Measurements from ENCODE around the gene MYCBPAP.

Gene MYCBPAP

DNA sequence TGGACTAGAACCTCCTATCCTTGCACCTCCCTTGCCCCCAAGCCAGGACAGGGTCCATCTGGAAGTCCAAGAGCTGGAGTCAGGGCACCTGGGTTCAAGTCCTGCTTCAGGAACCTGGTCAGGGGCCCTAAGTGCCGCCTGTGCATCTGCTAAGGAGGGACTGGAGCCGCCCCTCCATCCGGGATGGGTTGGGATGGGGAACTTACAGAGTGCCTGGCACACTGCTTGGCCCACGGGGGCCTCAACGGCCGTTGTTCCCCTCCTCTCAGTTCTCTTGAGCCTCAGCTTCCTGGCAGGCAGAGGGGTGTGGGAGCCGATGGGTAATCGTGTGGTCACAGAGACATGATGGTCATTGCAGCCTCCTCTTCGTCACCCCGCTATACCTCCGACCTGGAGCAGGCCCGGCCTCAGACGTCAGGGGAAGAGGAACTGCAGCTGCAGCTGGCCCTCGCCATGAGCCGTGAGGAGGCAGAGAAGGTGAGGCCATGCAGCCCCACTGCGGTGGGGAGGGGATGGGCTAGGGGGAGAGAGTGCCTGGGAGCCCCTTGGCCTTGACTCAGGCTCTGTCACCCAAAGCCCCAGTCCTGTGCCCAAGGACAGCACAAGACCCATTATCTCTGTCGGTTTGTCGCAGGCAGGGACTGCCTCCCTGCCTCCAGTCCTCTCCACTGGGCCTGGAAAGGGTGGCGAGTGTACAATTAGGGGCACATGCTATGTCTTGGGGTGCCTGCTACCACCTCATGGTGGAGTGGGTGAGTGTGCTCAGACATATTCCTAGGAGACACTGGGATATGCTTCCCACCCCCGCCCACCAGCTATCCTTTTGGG lies 29.7 kb downstream of the MYCBPAP start:
- Mint-ChIP-seq H3K4me3 (no peak overlapping the region), H3K27me3 (peaks cover 54% of the 10 kb centered on the region), H3K36me3 (no peaks in the 10 kb centered on the region), H3K4me1 (peaks cover 24% of the 10 kb centered on the region), H3K9me3 (no peaks in the 10 kb centered on the region), H3K27ac (no peak overlapping the region)
- DNase-seq: no peak
- CTCF ChIA-PET: no interaction called here

- no peak overlapping the region for H3K27ac Mint-ChIP-seq
- H3K4me1 Mint-ChIP-seq: peaks cover 20% of the 10 kb centered on the region
- peaks cover 46% of the 10 kb centered on the region for H3K27me3 Mint-ChIP-seq
- no peaks in the 10 kb centered on the region for H3K9me3 Mint-ChIP-seq
- DNase-seq: no peak
- CTCF ChIA-PET: no interaction called here
- no peak overlapping the region for H3K4me3 Mint-ChIP-seq
- H3K36me3 Mint-ChIP-seq: no peaks in the 10 kb centered on the region
Observed at GRCh38 chr17:50538549-50539410, 30.5 kb downstream of the MYCBPAP start.

DNA sequence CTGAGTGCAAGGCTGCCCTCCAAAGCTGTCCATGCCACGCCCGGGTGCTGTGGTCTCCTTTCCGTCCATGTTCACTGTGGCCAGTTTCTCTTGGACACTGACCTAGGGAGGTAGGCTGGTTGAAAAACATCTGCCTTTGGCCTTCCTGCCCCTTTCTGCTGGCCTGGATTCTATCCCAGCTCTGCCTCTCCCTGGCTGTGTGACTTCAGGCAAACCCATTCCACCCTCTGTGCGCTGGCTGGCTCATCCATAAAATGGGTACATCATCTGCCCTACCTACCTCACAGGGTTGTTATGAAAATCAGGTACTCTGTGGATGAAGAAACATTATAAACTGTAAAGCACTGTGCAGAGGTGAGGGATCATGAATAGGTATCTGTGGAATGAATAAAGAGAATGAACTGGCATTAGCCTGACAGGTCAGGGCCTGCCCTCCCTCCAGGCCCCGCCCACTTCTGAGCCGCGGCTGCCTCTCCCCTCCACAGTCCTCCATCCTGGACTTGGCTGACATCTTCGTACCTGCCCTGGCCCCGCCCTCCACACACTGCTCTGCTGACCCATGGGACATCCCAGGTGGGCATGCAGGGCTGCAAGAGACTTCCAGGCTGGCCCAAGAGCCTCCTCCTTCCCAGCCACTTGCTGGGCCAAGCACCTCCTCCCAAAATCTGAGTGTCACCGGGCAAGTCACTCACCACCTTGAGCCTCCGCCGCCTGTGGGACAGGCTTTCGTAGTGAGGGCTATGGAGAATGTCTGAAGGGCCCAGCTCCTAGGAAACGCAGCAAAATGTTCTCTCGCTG lies 31.7 kb downstream of the MYCBPAP start:
- DNase-seq: no peak
- Mint-ChIP-seq H3K4me3 (peak overlapping the region; percentile 1), H3K4me1 (peaks cover 23% of the 10 kb centered on the region), H3K9me3 (no peaks in the 10 kb centered on the region), H3K36me3 (no peaks in the 10 kb centered on the region), H3K27me3 (peaks cover 46% of the 10 kb centered on the region), H3K27ac (no peak overlapping the region)
- CTCF ChIA-PET: no interaction called here

GRCh38 chr17:50540560-50541401 lies 32.5 kb downstream of the MYCBPAP start:
- H3K4me1 Mint-ChIP-seq: peaks cover 23% of the 10 kb centered on the region
- CTCF ChIA-PET: interaction anchor here (1.1 to 4.0 kb wide), 5 partner anchors 10 to 90 kb away, joined by 3 to 21 read pairs (median 8); no protein-coding TSS in a partner anchor
- DNase-seq: no peak
- H3K36me3 Mint-ChIP-seq: no peaks in the 10 kb centered on the region
- H3K27ac Mint-ChIP-seq: no peak overlapping the region
- peak overlapping the region; percentile 77 for H3K4me3 Mint-ChIP-seq
- H3K9me3 Mint-ChIP-seq: no peaks in the 10 kb centered on the region
- peaks cover 46% of the 10 kb centered on the region for H3K27me3 Mint-ChIP-seq

- CTCF ChIA-PET: interaction anchor here (1.0 to 4.0 kb wide), 7 partner anchors 10 to 89 kb away, joined by 3 to 21 read pairs (median 4); no protein-coding TSS in a partner anchor
Observed at GRCh38 chr17:50541402-50541715, 33.1 kb downstream of the MYCBPAP start.

GRCh38 chr17:50541716-50542688 lies 33.8 kb downstream of the MYCBPAP start:
- peaks cover 48% of the 10 kb centered on the region for H3K27me3 Mint-ChIP-seq
- peak; percentile 88 for DNase-seq
- no peaks in the 10 kb centered on the region for H3K36me3 Mint-ChIP-seq
- H3K27ac Mint-ChIP-seq: peak overlapping the region; percentile 62
- H3K4me1 Mint-ChIP-seq: peaks cover 25% of the 10 kb centered on the region
- H3K9me3 Mint-ChIP-seq: no peaks in the 10 kb centered on the region
- CTCF ChIA-PET: interaction anchor here (0.7 to 4.0 kb wide), 14 partner anchors 9 to 89 kb away, joined by 3 to 21 read pairs (median 4); no protein-coding TSS in a partner anchor
- H3K4me3 Mint-ChIP-seq: peak overlapping the region; percentile 77

More at GRCh38 chr17:50541402-50541715, 33.1 kb downstream of the MYCBPAP start:
- Mint-ChIP-seq H3K4me3 (peak overlapping the region; percentile 77), H3K9me3 (no peaks in the 10 kb centered on the region), H3K27me3 (peaks cover 47% of the 10 kb centered on the region), H3K36me3 (no peaks in the 10 kb centered on the region), H3K4me1 (peaks cover 23% of the 10 kb centered on the region), H3K27ac (no peak overlapping the region)
- no peak for DNase-seq

DNA sequence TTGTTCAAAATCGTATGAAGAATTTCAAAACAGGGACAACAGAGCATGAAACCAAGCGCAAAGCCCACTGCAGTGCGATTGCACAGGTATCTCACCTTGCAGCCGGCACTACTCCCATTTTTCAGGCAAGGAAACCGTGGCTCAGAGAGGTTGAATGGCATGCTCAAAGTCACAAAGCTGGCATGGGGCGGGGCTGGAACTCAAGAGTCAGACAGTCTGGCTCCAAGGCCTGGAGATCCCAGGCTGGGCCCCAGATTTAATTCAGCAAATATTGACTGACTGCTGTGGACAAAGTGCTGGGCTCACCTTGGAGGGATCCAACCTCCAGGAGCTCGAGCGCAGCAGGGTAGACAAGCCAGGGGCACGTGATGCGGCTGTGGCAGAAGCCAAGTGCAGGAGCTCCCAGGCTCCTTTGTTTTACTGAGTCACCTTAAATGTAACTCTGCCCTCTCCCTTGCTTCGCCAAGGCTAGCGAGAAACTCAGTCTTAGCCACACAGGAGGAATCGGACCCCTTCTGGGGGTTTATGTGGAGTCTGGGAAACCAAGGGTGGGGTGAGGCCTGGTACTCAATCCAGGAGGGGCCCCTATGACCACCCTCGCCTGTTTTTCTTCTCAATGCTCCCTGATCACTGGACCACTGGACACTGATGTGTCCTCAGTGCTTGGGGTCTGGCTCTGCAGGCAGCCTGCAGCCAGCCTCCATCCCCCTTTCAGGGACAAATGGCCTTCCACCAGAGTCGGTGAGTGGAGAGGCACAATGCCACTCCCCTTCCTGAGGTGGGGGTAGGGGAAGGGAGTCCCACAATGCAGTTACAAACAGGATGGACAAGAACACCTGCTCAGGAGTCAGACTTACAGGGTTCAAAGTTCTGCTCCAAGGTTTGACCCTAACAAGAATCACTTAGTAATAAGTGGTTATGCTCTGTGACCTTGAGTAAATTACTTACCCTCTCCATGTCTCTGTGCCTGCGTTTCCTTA lies 34.8 kb downstream of the MYCBPAP start:
- peaks cover 30% of the 10 kb centered on the region for H3K4me1 Mint-ChIP-seq
- CTCF ChIA-PET: interaction anchor here (1.0 to 4.0 kb wide), 13 partner anchors 13 to 88 kb away, joined by 3 to 21 read pairs (median 4); no protein-coding TSS in a partner anchor
- peaks cover 42% of the 10 kb centered on the region for H3K27me3 Mint-ChIP-seq
- no peak overlapping the region for H3K27ac Mint-ChIP-seq
- H3K9me3 Mint-ChIP-seq: no peaks in the 10 kb centered on the region
- H3K36me3 Mint-ChIP-seq: no peaks in the 10 kb centered on the region
- peak overlapping the region; percentile 77 for H3K4me3 Mint-ChIP-seq
- DNase-seq: no peak

GRCh38 chr17:50544516-50544915 lies 36.3 kb downstream of the MYCBPAP start:
- no peaks in the 10 kb centered on the region for H3K9me3 Mint-ChIP-seq
- no peak overlapping the region for H3K27ac Mint-ChIP-seq
- H3K4me3 Mint-ChIP-seq: no peak overlapping the region
- no peaks in the 10 kb centered on the region for H3K36me3 Mint-ChIP-seq
- CTCF ChIA-PET: interaction anchor here (1.3 to 4.0 kb wide), 3 partner anchors 11 to 86 kb away, joined by 3 to 12 read pairs (median 5); no protein-coding TSS in a partner anchor
- peaks cover 30% of the 10 kb centered on the region for H3K4me1 Mint-ChIP-seq
- H3K27me3 Mint-ChIP-seq: peaks cover 42% of the 10 kb centered on the region
- no peak for DNase-seq

- no peaks in the 10 kb centered on the region for H3K9me3 Mint-ChIP-seq
- CTCF ChIA-PET: interaction anchor here (0.8 to 1.7 kb wide), 2 partner anchors 80 to 86 kb away, joined by 4 read pairs; no protein-coding TSS in a partner anchor
- H3K4me3 Mint-ChIP-seq: no peak overlapping the region
- peaks cover 28% of the 10 kb centered on the region for H3K4me1 Mint-ChIP-seq
- H3K27ac Mint-ChIP-seq: no peak overlapping the region
- no peaks in the 10 kb centered on the region for H3K36me3 Mint-ChIP-seq
- DNase-seq: no peak
- peaks cover 42% of the 10 kb centered on the region for H3K27me3 Mint-ChIP-seq
Observed at GRCh38 chr17:50545311-50545710, 37.1 kb downstream of the MYCBPAP start.

- peaks cover 36% of the 10 kb centered on the region for H3K27me3 Mint-ChIP-seq
- no peaks in the 10 kb centered on the region for H3K9me3 Mint-ChIP-seq
- H3K4me3 Mint-ChIP-seq: peak overlapping the region; percentile 73
- CTCF ChIA-PET: interaction anchor here (1.1 to 2.1 kb wide), 8 partner anchors 35 to 306 kb away, joined by 3 to 25 read pairs (median 3); no protein-coding TSS in a partner anchor
- peaks cover 25% of the 10 kb centered on the region for H3K4me1 Mint-ChIP-seq
- DNase-seq: no peak
- H3K27ac Mint-ChIP-seq: no peak overlapping the region
- H3K36me3 Mint-ChIP-seq: no peaks in the 10 kb centered on the region
Observed at GRCh38 chr17:50546701-50547034, 38.4 kb downstream of the MYCBPAP start.

- H3K9me3 Mint-ChIP-seq: no peaks in the 10 kb centered on the region
- DNase-seq: peak; percentile 93
- H3K27ac Mint-ChIP-seq: peak within 1 kb of the TSS; percentile 63
- H3K27me3 Mint-ChIP-seq: peaks cover 33% of the 10 kb centered on the region
- CTCF ChIA-PET: interaction anchor here (1.0 to 2.1 kb wide), 8 partner anchors 36 to 305 kb away, joined by 3 to 25 read pairs (median 3); no protein-coding TSS in a partner anchor
- H3K4me3 Mint-ChIP-seq: peak within 1 kb of the TSS; percentile 73
- no peaks in the 10 kb centered on the region for H3K36me3 Mint-ChIP-seq
- peaks cover 22% of the 10 kb centered on the region for H3K4me1 Mint-ChIP-seq
Observed at GRCh38 chr17:50547035-50547735, 38.9 kb downstream of the MYCBPAP start, which contains the start of gene SPATA20. TSS of gene SPATA20 (plus strand) at chr17:50547174. CDS start at chr17:50547209, 35 bp downstream.

All from activated naive CD4-positive, alpha-beta T cell treated with anti-CD3 and anti-CD28 coated beads, Interleukin-2, amount 10 ng/mL, durations not matched to agents 7 days and 5 days (primary cell).